SK-N-MC (cell line): ENCODE results near the gene DBN1.
"Not testable (repeated sequence)": the region's sequence is repeated elsewhere in the genome, so short reads cannot be mapped to it uniquely, and the experiment has no call there.

ENCODE experiments used
- EZH2 ChIP-seq: fragments of 200-600 bp; sonication (generic); IDR thresholded peaks from one replicate; pipeline ENCODE4 v1.6.1; 2017; ENCODE audit warnings: antibody characterized with exemption
- FOXP2 ChIP-seq: optimal IDR thresholded peaks from 2 replicates; pipeline ENCODE3; 2011; ENCODE audit warnings: mild to moderate bottlenecking, moderate library complexity; ENCODE audit not compliant: insufficient read depth; ENCODE audit errors: extremely low read length, control extremely low read depth
- POLR2AphosphoS5 ChIP-seq: IDR thresholded peaks from 2 replicates; pipeline ENCODE4 v1.6.1; 2012; ENCODE audit warnings: mild to moderate bottlenecking, low read depth, low read length, borderline replicate concordance

- not testable (repeated sequence) for TF ChIP-seq EZH2, POLR2AphosphoS5, FOXP2
Measured at GRCh38 chr5:177485753-177486152, 12.3 kb upstream of the DBN1 start.
